ENCODE results near the gene DOCK11.

The DOCK11 gene

GRCh38 chrX:118522230-118522926 is 26.8 kb downstream of the DOCK11 start:
- TF ChIP-seq, protein P1, sequence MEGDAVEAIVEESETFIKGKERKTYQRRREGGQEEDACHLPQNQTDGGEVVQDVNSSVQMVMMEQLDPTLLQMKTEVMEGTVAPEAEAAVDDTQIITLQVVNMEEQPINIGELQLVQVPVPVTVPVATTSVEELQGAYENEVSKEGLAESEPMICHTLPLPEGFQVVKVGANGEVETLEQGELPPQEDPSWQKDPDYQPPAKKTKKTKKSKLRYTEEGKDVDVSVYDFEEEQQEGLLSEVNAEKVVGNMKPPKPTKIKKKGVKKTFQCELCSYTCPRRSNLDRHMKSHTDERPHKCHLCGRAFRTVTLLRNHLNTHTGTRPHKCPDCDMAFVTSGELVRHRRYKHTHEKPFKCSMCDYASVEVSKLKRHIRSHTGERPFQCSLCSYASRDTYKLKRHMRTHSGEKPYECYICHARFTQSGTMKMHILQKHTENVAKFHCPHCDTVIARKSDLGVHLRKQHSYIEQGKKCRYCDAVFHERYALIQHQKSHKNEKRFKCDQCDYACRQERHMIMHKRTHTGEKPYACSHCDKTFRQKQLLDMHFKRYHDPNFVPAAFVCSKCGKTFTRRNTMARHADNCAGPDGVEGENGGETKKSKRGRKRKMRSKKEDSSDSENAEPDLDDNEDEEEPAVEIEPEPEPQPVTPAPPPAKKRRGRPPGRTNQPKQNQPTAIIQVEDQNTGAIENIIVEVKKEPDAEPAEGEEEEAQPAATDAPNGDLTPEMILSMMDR (IDR thresholded peaks at IDR 0.05; ENCODE audit: insufficient read depth, low read depth, low read length, missing control alignments) = no peak
- DNase-seq (ENCODE audit: low read depth) = no peak
- no peak overlapping the region for H3K4me3 ChIP-seq (ENCODE audit: low read depth, low read length)

GRCh38 chrX:118523920-118524319 is 28.3 kb downstream of the DOCK11 start:
- TF ChIP-seq, protein P1 (IDR thresholded peaks at IDR 0.05; ENCODE audit: insufficient read depth, low read depth, low read length, missing control alignments) = no peak
- H3K4me3 ChIP-seq (ENCODE audit: low read depth, low read length) = no peak overlapping the region
- peak; percentile 51 for DNase-seq (ENCODE audit: low read depth)

DNA sequence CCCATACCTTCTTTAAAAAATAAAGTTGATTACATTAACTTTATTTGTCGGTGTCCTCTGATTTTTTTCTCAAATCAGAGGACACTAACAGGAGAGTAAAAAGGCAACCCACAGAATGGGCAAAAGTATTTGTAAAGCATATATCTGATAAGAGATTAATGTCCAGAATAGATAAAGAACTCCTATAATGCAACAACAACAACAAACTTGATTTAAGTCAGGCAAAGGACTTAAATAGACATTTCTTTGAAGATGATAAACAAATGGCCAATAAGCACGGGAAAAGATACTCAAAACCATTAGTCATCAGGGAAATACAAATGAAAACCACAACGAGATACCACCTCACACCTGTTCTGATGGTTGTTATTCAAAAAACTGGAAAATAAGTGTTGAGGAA is 28.7 kb downstream of the DOCK11 start:
- TF ChIP-seq, protein P1 (IDR thresholded peaks at IDR 0.05; ENCODE audit: insufficient read depth, low read depth, low read length, missing control alignments) = no peak
- no peak for DNase-seq (ENCODE audit: low read depth)
- no peak overlapping the region for H3K4me3 ChIP-seq (ENCODE audit: low read depth, low read length)

DNA sequence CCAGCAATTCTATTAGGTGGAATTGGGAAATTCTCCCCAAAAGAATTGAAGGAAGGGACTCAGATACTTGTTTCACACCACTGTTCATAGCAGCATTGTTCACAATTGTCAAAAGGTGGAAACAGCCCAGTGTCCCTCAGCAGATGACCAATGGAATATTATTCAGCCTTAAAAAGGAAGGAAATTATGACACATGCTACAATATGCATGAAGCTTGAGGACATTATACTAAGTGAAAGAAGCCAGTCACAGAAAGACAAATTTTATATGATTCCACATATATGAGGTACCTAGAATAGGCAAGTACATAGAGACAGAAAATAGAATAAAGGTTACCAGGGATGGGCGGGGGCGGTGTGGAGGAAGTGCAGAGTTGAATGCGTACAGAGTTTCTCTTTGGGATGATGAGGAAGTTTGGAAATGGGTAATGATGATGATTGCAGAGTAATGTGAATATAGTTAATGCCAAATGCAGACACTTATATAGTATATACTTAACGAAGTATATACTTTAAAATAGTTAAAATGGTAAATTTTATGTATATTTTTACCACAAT is 29.6 kb downstream of the DOCK11 start:
- TF ChIP-seq, protein P1 (IDR thresholded peaks at IDR 0.05; ENCODE audit: insufficient read depth, low read depth, low read length, missing control alignments) = no peak
- DNase-seq (ENCODE audit: low read depth) = no peak
- no peak overlapping the region for H3K4me3 ChIP-seq (ENCODE audit: low read depth, low read length)

GRCh38 chrX:118526149-118526548 is 30.5 kb downstream of the DOCK11 start:
- TF ChIP-seq, protein P1 (IDR thresholded peaks at IDR 0.05; ENCODE audit: insufficient read depth, low read depth, low read length, missing control alignments) = no peak
- H3K4me3 ChIP-seq (ENCODE audit: low read depth, low read length) = no peak overlapping the region
- no peak for DNase-seq (ENCODE audit: low read depth)

DNA sequence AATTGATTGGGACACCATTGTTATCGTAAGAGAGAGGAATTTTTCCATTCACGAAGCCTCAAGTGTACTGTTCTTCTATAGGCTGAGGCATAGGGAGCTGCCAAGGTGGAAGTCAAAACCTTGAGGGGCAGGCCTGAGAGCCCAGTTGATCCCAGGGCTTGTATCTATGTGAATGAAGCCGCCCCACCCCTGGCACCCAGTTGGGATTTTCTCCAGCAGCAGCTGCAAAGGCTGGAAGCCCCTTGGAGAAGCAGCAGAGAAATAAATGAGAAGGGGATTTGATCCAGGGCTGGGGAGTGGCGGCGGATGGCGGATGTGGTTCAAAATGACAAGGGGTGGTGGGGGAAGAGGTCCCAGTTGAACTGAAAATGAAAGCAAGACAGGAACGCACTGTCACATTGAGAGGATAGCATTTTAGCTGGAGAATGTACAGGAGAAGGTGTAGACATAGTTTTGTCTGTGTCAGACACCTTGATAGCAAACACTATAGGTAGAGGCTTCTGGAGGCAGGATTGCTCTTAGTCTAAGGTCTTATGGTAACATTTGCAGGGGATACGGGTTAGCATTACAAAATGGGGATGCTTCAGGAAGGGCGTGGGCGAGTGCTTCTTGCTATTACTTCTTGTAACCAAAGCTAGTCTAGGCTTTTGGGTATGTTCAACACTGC is 32.6 kb downstream of the DOCK11 start:
- TF ChIP-seq, protein P1 (IDR thresholded peaks at IDR 0.05; ENCODE audit: insufficient read depth, low read depth, low read length, missing control alignments) = no peak
- DNase-seq (ENCODE audit: low read depth) = peak; percentile 66
- H3K4me3 ChIP-seq (ENCODE audit: low read depth, low read length) = peak overlapping the region; percentile 70

All from GM12865 (cell line).